H9 (cell line): Measurements from ENCODE around the gene RPS28. TPM values are rescaled to one million over a fixed set of nuclear protein-coding genes. Genes with fewer than 3 reads are reported as not detected.

ENCODE experiments used
- DNase-seq: peaks from one replicate; pipeline ENCODE4 v3.0.0-alpha.2; 2017
- H2AFZ ChIP-seq: one replicate; pipeline ENCODE4 v1.6.1; 2013; ENCODE audit warnings: mild to moderate bottlenecking, low read length, control low read depth, moderate library complexity
- H2AK5ac ChIP-seq: 2 replicates; pipeline ENCODE4 v1.6.1; 2013; ENCODE audit warnings: low read length, control low read depth, mixed read lengths; ENCODE audit not compliant: insufficient read length
- H2BK120ac ChIP-seq: one replicate; pipeline ENCODE4 v1.6.1; 2013; ENCODE audit warnings: low read depth, mild to moderate bottlenecking, low read length, control low read depth, inconsistent platforms; ENCODE audit not compliant: poor library complexity, severe bottlenecking
- H2BK12ac ChIP-seq: 2 replicates; pipeline ENCODE4 v1.6.1; 2013; ENCODE audit warnings: low read length, control low read depth, mixed read lengths, low read depth; ENCODE audit not compliant: insufficient read length
- H2BK15ac ChIP-seq: 2 replicates; pipeline ENCODE4 v1.6.1; 2013; ENCODE audit warnings: low read depth, low read length, control low read depth
- H2BK20ac ChIP-seq: one replicate; pipeline ENCODE4 v1.6.1; 2013; ENCODE audit warnings: low read depth, mild to moderate bottlenecking, low read length, control low read depth, inconsistent platforms; ENCODE audit not compliant: poor library complexity, severe bottlenecking
- H2BK5ac ChIP-seq: 2 replicates; pipeline ENCODE4 v1.6.1; 2013; ENCODE audit warnings: low read length, control low read depth, mixed read lengths; ENCODE audit not compliant: insufficient read length
- H3K14ac ChIP-seq: 2 replicates; pipeline ENCODE4 v1.6.1; 2013; ENCODE audit warnings: low read length, control low read depth; ENCODE audit not compliant: insufficient read depth
- H3K18ac ChIP-seq: 2 replicates; pipeline ENCODE4 v1.6.1; 2013; ENCODE audit warnings: low read depth, mild to moderate bottlenecking, mixed read lengths, low read length, control low read depth; ENCODE audit not compliant: insufficient read length
- H3K23ac ChIP-seq: 2 replicates; pipeline ENCODE4 v1.6.1; 2013; ENCODE audit warnings: low read length, control low read depth, mixed read lengths, low read depth; ENCODE audit not compliant: insufficient read length
- H3K23me2 ChIP-seq: 2 replicates; pipeline ENCODE4 v1.6.1; 2013; ENCODE audit warnings: low read depth, mild to moderate bottlenecking, mixed read lengths, low read length, control low read depth; ENCODE audit not compliant: insufficient read length, poor library complexity, severe bottlenecking
- H3K27ac ChIP-seq: 2 replicates; pipeline ENCODE4 v1.5.1; 2013; ENCODE audit warnings: low read length, control low read depth, mixed read lengths, low read depth; ENCODE audit not compliant: insufficient read length
- H3K27me3 ChIP-seq: 2 replicates; pipeline ENCODE4 v1.6.1; 2013; ENCODE audit warnings: low read length, control low read depth, inconsistent platforms; ENCODE audit not compliant: insufficient read depth
- H3K4ac ChIP-seq: 2 replicates; pipeline ENCODE4 v1.6.1; 2013; ENCODE audit warnings: low read depth, mild to moderate bottlenecking, control low read depth, inconsistent platforms, low read length, moderate library complexity
- H3K4me1 ChIP-seq: 2 replicates; pipeline ENCODE4 v1.6.1; 2013; ENCODE audit warnings: low read length, control low read depth, inconsistent platforms; ENCODE audit not compliant: insufficient read depth
- H3K4me2 ChIP-seq: 2 replicates; pipeline ENCODE4 v1.6.1; 2013; ENCODE audit warnings: low read length, control low read depth, mixed read lengths; ENCODE audit not compliant: insufficient read length, insufficient read depth
- H3K56ac ChIP-seq: 2 replicates; pipeline ENCODE4 v1.6.1; 2013; ENCODE audit warnings: low read depth, mild to moderate bottlenecking, mixed read lengths, low read length, control low read depth; ENCODE audit not compliant: insufficient read length
- H3K79me1 ChIP-seq: 2 replicates; pipeline ENCODE4 v1.6.1; 2013; ENCODE audit warnings: low read depth, mild to moderate bottlenecking, moderate library complexity, low read length, control low read depth, inconsistent platforms; ENCODE audit not compliant: insufficient read depth, poor library complexity, severe bottlenecking
- H3K79me2 ChIP-seq: 2 replicates; pipeline ENCODE4 v1.6.1; 2013; ENCODE audit warnings: low read length, control low read depth, inconsistent platforms; ENCODE audit not compliant: insufficient read depth
- H3K9ac ChIP-seq: 2 replicates; pipeline ENCODE4 v1.6.1; 2013; ENCODE audit warnings: low read length, control low read depth, mixed read lengths; ENCODE audit not compliant: insufficient read length; ENCODE audit errors: extremely low read depth
- H3K9me3 ChIP-seq: one replicate; pipeline ENCODE4 v1.6.1; 2013; ENCODE audit warnings: low read depth, low read length, inconsistent platforms; ENCODE audit not compliant: control insufficient read depth
- H3T11ph ChIP-seq: one replicate; pipeline ENCODE4 v1.6.1; 2013; ENCODE audit warnings: mild to moderate bottlenecking, low read length, control low read depth, inconsistent platforms
- H4K20me1 ChIP-seq: one replicate; pipeline ENCODE4 v1.6.1; 2013; ENCODE audit not compliant: control insufficient read depth, insufficient read length, insufficient read depth
- H4K5ac ChIP-seq: 2 replicates; pipeline ENCODE4 v1.6.1; 2013; ENCODE audit warnings: low read depth, mild to moderate bottlenecking, mixed read lengths, low read length, control low read depth; ENCODE audit not compliant: insufficient read length
- H4K8ac ChIP-seq: replicated peaks from 2 replicates; pipeline ENCODE4 v1.6.1; 2013; ENCODE audit warnings: low read length, control low read depth, mixed read lengths, low read depth; ENCODE audit not compliant: insufficient read length
- H4K91ac ChIP-seq: 2 replicates; pipeline ENCODE4 v1.6.1; 2013; ENCODE audit warnings: low read depth, mild to moderate bottlenecking, moderate library complexity, mixed read lengths, low read length, control low read depth; ENCODE audit not compliant: insufficient read length
- H3K27ac Mint-ChIP-seq, 3 experiments: 2 replicates in 2 of 3; 3 replicates in 1 of 3; pipeline ENCODE4 v1.8.0; 2020 to 2021; ENCODE audit warnings: mixed read lengths in 3 of 3, mild to moderate bottlenecking in 1 of 3, moderate library complexity in 1 of 3
- H3K27me3 Mint-ChIP-seq: 2 replicates; pipeline ENCODE4 v1.8.0; 2021; ENCODE audit warnings: low read depth, mild to moderate bottlenecking, moderate library complexity, mixed read lengths
- H3K36me3 Mint-ChIP-seq, 3 experiments: 2 replicates in 2 of 3; 3 replicates in 1 of 3; pipeline ENCODE4 v1.8.0; 2020 to 2021; ENCODE audit warnings: low read depth in 3 of 3, mixed read lengths in 3 of 3; ENCODE audit not compliant: insufficient read depth in 1 of 3
- H3K4me1 Mint-ChIP-seq, 2 experiments: 2 replicates each; pipeline ENCODE4 v1.8.0; 2020; ENCODE audit warnings: mixed read lengths in 2 of 2
- H3K4me3 Mint-ChIP-seq, 2 experiments: 2 replicates in 1 of 2; 3 replicates in 1 of 2; pipeline ENCODE4 v1.8.0; 2020 to 2021; ENCODE audit warnings: mild to moderate bottlenecking in 2 of 2, mixed read lengths in 2 of 2, moderate library complexity in 1 of 2
- H3K9me3 Mint-ChIP-seq, 2 experiments: 2 replicates in 1 of 2; 3 replicates in 1 of 2; pipeline ENCODE4 v1.8.0; 2020; ENCODE audit warnings: mild to moderate bottlenecking in 2 of 2, mixed read lengths in 2 of 2, moderate library complexity in 1 of 2
- CTCF ChIP-seq: fragments of 200-600 bp; sonication (generic); conservative IDR thresholded peaks from 3 replicates; pipeline ENCODE4 v1.8.0; 2021; ENCODE audit warnings: antibody characterized with exemption, mild to moderate bottlenecking
- WGBS: extraction: QIAGEN DNeasy Blood & Tissue Kit; methylation state at CpG from one replicate; pipeline ENCODE4 v1.1.7; 2013; ENCODE audit warnings: missing lambda C conversion rate, low lambda C conversion rate, mixed read lengths; ENCODE audit not compliant: insufficient read length; ENCODE audit errors: extremely low coverage; 5-methylcytosine and 5-hydroxymethylcytosine counted together
- total RNA-seq: library from RNA; stranded (reverse); gene quantifications from 2 replicates; pipeline ENCODE4 v1.2.1, GENCODE V29; 2021

Gene RPS28
- total RNA-seq, 1 experiment from 2014 or later = 1,885 TPM

- WGBS = no CpG with 5 or more reads among the region's 17 CpGs
Measured at GRCh38 chr19:8324186-8325050, 3.1 kb downstream of the RPS28 start.

More at GRCh38 chr19:8324186-8325050, 3.1 kb downstream of the RPS28 start:
- no peaks in the 10 kb centered on the region for H3K4me1 ChIP-seq
- no peak overlapping the region for H2AFZ ChIP-seq
- no peak overlapping the region for H4K91ac ChIP-seq
- H2BK12ac ChIP-seq = no peak overlapping the region
- no peak overlapping the region for H3K23ac ChIP-seq
- peak; percentile 60 for DNase-seq
- H3K79me1 ChIP-seq = no peaks in the 10 kb centered on the region
- no peaks in the 10 kb centered on the region for H3K9me3 ChIP-seq
- H3K27me3 ChIP-seq = no peaks in the 10 kb centered on the region
- H3K23me2 ChIP-seq = peaks cover 6% of the 10 kb centered on the region
- Mint-ChIP-seq H3K27me3 (peaks cover 8% of the 10 kb centered on the region), H3K4me3 (peak overlapping the region; percentile 96 to 98; a peak in 2 of 5 replicates), H3K9me3 (peaks cover 0 to 3% of the 10 kb centered on the region in 2 experiments; a peak in 2 of 5 replicates), H3K36me3 (peaks cover 14 to 31% (median 22%) of the 10 kb centered on the region in 3 experiments), H3K27ac (no peak overlapping the region), H3K4me1 (peaks cover 12 to 25% of the 10 kb centered on the region in 2 experiments)
- no peak overlapping the region for H4K5ac ChIP-seq
- H4K8ac ChIP-seq = no peak overlapping the region
- no peak overlapping the region for H3K18ac ChIP-seq
- H2BK120ac ChIP-seq = no peak overlapping the region
- H3K9ac ChIP-seq = no peak overlapping the region
- H4K20me1 ChIP-seq = no peaks in the 10 kb centered on the region
- H2BK15ac ChIP-seq = no peak overlapping the region
- H3K56ac ChIP-seq = no peak overlapping the region
- H2BK5ac ChIP-seq = no peak overlapping the region
- H3K27ac ChIP-seq = no peak overlapping the region
- H2AK5ac ChIP-seq = no peak overlapping the region
- H3K4me2 ChIP-seq = no peak overlapping the region
- H3K4ac ChIP-seq = no peak overlapping the region
- TF ChIP-seq CTCF = peak; percentile 39; the same call in 2 of the 3 replicates
- peaks cover 5% of the 10 kb centered on the region; the same call in 1 of the 2 replicates for H3K79me2 ChIP-seq
- H3T11ph ChIP-seq = no peak overlapping the region
- H2BK20ac ChIP-seq = no peak overlapping the region
- no peak overlapping the region for H3K14ac ChIP-seq
